Measurements from ENCODE around the gene DECR2.
A peak's percentile ranks its signal among the peaks of the same experiment; 100 is the strongest.
"Not testable (repeated sequence)": the region's sequence is repeated elsewhere in the genome, so short reads cannot be mapped to it uniquely, and the experiment has no call there.

Gene DECR2

DNA sequence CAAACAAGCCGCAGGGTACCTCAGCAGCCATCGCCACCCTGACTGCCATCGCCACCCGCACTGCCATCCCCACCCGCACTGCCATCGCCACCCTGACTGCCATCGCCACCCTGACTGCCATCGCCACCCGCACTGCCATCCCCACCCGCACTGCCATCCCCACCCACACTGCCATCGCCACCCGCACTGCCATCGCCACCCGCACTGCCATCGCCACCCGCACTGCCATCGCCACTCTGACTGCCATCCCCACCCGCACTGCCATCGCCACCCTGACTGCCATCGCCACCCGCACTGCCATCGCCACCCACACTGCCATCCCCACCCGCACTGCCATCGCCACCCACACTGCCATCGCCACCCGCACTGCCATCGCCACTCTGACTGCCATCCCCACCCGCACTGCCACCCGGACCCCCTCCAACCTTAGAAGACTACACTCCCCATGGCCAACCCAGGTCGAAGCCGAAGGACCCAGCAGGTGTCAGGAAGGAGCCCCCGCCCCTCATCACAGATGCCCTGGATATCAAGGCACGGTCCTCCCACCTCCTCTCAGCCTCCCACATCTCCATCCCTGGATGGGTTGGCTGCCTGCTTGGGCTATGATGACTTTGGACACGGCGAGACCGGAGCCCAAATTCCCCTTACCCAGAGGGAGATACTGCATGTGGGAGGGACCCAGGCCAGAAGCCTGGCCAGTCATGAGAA is 23.4 kb upstream of the DECR2 start:
- not testable (repeated sequence) for DNase-seq

DNA sequence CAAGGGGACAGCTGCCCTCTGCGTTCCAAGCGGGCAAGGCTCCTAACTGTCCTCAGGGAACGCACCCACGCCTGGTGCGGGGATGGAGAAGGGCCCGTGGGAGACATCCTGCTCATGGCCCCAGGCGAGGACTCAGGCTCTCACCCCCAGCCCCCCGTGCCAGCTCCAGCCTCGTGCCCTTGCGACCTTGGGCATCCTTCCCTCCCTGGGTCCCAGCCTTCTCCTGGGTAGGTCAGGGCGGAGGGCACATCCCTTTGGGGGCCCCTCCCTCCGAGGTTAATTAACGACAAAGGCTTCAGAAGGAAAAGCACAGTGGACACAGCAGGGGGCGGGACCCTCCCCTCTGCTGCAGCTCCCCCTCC is 22.9 kb upstream of the DECR2 start:
- DNase-seq, result no peak

DNA sequence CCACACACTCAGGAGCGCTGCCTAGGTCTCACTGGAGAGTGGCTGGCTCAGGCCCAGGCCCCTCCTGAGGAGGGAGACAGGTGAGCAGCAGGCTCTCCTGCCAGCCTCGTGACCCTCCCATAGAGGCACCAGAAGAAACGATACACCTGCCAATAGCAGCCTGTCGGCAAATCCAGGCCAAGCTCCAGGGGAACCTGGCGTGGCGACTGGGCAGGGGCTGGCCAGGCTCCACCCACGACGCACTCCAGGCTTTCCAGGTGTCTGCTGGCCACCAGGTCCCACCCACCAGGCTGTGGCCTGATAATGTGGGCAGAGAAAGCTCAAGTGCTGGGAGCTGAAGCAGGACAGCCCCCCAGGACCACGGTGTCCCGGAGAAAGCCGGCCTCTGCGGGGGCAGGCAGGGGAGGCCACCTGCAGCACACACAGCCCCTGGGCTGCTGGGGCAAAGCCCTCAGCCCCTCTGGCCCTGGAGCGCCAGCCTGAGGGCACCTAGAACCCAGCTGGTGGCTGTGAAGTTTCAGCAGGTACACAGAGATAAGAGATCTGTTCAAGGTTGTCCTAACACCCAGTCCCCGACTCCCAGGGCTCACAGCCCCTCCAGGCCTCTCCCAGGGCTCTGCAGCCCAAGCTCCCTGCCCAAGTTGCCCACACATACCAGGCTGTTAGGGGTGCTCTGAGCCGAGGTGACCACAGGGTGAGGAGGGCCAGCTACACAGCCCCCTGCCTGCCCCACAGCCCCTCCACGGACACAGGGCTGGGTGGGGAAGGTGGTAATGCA is 22.3 kb upstream of the DECR2 start:
- DNase-seq, result peak; percentile 34

DNA sequence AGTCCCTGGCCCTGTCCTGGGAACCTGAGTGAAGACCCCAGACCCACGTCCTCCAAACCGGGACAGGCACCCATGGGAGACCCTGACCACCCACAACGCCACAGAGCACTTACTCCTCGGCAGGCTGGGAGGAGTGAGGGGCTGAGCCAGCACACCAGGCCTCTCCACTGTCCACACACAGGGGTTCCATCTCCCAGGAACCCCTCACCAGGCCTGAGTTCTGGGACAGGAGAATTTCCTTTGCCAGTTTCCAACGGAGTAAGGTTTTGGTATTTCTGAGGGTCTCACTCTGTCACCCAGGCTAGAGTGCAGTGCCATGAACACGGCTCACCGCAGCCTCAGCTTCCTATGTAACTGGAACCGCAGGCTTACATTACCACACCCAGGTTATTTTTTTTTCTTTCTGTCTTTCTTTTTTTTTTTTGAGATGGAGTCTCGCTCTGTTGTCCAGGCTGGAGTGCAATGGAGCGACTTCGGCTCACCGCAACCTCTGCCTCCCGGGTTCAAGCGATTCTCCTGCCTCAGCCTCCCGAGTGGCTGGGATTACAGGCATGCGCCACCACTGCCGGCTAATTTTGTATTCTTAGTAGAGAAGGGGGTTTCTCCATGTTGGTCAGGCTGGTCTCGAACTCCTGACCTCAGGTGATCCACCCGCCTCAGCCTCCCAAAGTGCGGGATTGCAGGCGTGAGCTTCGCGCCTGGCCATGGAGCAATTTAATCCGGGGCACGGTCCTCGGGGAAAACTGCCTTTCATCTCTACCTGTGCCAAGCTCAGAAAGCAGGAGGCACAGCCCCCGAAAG is 21.5 kb upstream of the DECR2 start:
- DNase-seq, result no peak

DNA sequence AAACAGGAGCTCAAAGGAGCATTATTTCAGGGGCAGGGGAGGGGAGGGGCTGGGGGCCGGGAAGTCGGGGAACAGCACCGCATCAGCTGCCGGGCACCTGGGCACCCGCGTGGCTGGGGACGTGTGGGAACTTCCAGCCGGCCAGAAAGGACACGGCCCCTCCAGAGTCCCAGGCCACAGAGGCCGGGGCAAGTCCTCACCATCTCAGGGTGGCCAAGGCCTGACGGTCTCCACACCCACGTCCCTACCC is 21.0 kb upstream of the DECR2 start:
- no peak for DNase-seq

DNA sequence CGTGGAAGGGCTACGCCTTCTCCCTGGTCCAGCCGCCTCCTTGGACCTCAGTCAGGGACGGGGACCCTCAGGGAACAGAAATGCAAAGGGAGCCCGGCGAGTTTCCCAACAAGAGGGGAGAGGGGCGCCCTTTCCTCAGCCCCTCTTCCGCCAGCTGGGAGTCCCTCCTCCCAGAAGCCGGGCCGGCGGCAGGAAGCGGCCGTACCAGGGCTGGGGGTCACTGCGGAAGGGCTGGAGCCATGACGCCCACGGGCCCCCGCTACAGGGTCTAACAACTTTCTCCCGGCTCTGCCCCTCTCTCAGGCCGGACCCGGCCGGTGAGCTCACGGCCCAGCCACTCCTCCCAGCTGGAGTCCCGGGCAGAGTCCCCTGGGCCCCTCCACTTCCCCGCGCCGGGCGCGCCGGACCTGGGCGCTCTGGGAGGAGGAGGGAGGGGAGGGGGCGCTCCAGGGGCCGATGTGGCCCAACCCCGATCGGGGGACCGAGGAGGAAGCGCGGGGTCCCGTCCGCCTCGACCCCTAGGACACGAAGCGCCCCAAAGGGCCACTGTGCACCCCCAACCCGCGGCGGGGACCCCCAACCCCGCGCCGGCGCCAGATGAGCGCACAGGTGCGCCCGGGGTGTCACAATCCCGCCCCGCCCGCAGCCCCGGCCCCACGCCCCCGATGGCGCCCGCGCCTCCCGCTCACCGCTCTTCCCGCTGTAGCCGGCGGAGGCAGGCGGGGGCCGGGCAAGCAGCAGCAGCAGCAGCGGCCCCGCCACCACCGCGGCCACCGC is 20.5 kb upstream of the DECR2 start:
- DNase-seq, result peak; percentile 68

DNA sequence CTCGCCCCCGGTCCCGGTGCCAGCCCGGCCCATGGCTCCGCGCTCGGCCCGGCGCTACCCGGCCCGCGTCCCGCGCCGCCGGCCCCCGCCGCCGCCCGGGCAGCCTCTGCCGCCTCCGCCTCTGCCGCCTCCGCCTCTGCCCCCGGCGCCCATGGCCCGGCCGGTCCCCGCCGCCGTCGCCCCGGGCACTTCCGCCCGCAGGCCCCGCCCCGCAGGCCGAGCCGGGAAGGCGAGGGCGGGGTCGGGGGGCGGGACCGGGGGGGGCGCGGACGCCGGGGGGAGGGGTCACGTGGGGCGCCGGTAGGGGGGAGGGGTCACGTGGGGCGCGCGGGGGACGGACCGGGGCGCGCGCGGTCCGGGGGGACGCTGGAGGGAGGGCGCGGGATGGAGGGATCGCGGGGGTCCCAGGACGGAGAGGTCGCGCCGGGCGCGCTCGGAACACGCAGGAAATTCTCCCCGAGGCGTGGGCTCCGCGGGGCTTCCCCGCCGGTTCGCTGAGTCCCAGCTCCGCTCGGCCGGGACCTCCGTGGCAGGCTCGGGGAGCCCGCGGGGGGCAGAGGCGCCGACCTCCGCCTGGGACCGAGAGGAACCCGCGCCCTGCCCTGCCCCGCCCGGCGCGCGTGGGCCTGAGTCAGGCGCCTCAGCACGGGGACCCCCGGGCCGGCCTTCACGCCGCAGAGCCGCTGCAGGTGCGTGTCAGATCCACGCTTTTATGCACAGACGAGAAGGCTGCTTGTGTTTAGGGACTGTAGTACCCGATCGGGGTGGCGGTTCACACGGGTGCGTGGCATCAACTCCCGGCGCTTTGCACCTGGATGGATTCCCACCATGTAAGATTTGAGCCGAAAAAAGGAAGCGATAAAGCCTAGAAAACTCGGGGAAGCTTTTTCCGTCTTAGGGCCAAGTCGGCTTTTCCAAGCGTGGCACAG is 19.6 kb upstream of the DECR2 start, which contains the start of gene PGAP6:
Gene PGAP6, minus strand, starts transcription at position 190 of the 929 bp plus-strand sequence. Its CDS starts 157 bp downstream, at position 33.
- DNase-seq, result peak; percentile 69

DNA sequence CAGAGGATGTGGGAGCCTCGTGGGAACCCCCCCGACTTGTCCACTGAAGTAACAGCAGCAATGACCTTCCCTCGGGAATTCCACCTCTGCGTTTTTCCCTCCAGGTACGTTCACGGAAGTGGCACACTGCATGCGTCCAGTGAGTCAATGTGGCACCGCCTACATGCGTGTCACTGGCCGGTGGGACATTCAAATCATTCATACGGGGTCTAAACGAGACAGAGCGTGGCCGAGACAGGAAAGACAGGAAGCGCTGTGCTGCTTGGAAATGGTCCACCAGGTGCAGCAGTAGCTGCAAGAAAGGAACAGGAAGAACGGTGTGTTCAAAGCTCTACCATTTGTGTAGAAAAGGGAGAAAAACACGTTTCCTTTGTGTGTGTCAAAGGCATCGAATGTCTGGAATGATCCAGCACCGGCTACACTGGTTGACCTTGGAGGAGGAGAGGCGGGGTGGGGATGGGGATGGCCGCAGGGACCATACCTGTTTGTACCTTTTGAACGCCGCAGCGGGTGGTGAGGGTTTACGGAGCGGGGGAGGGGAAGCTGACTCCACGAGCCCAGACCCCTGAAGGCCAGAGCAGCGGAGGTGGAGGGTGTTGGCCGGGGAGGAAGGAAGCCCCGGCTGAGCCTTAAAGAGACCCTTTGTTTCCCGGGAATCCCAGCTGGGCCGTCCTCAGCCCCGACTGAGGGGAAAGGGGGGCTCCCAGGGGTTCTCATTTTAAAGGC is 18.2 kb upstream of the DECR2 start:
- DNase-seq, result peak; percentile 61

DNA sequence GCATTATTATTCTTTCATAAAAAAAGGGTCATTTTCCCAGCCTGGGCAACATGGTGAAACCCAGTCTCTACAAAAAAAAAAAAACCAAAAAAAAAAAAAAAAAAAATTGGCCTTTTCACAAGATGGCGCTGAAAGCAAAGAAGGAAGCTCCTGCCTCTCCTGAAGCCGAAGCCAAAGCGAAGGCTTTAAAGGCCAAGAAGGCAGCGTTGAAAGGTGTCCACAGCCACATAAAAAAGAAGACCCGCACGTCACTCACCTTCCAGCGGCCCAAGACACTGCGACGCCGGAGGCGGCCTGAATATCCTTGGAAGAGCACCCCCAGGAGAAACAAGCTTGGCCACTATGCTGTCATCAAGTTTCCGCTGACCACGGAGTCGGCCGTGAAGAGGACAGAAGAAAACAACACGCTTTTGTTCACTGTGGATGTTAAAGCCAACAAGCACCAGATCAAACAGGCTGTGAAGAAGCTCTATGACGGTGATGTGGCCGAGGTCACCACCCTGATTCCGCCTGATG is 15.0 kb upstream of the DECR2 start:
- no peak for DNase-seq

DNA sequence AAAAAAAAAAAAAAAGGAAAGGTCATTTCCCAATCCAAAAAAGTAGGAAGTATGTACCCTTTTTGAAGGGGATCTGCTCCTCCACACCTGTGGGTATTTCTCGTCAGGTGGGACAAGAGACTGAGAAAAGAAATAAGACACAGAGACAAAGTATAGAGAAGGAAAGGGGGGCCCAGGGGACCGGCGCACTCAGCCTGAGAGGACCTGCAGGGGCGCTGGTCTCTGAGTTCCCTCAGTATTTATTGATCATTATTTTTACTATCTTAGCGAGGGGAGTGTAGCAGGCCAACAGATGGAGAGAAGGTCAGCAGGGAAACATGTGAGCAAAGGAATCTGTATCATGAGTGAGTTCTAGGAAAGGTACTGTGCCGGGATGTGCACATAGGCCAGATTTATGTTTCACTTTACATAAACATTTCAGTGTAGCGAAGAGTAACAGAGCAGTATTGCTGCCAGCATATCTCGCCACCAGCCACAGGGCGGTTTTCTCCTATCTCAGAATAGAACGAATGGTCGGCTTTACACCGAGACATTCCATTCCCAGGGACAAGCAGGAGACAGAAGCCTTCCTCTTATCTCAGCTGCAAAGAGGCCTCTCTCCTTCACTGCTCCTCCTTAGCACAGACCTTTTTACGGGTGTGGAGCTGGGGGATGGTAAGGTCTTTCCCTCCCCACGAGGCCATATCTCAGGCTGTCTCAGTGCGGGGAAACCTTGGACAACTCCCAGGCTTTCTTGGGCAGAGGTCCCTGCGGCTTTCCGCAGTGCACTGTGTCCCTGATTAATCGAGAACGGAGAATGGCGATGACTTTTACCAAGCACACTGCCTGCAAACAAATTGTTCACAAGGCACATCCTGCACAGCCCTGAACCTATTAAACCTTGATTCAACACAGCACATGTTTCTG is 13.7 kb upstream of the DECR2 start:
- peak; percentile 38 for DNase-seq

DNA sequence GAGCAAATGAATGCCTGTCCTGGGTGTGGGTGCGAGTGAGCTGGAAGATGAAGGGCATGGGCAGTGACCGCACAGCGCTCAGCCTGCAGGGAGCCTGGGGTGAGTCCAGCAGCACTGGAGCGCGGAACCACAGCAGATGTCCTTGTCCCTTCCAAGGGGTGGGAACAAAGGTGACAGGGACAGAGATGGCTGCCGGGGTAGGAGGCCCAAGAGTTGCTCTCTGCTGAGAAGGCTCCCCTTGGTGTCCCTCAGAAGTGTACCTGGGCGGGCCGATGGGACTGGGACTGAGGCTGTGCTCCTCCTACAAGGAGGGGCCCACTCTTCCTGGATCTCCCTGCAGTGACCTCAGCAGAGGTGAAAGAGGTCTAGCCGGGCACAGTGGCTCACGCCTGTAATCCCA is 12.3 kb upstream of the DECR2 start:
- DNase-seq, result no peak

DNA sequence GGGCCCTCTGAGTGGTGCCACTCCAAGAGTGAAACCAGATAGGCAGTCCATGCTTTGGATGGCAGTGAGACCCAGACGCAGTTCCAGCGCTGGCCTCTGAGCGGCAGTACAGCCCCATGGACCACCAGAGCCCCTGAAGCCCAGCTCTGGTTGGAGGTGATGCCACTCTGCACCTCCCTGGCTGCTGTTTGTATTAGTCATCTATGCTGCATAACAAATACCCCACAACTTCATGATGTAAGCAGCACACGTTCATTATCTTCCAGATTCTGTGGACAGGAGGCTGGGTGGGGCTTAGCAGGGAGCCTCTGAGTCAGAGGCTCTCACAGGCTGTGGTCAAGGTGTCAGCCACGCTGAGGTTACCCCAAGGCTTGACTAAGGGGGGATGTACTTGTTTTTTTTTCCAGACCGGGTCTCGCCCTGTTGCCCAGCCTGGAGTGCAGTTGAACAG is 9.8 kb upstream of the DECR2 start:
- no peak for DNase-seq

DNA sequence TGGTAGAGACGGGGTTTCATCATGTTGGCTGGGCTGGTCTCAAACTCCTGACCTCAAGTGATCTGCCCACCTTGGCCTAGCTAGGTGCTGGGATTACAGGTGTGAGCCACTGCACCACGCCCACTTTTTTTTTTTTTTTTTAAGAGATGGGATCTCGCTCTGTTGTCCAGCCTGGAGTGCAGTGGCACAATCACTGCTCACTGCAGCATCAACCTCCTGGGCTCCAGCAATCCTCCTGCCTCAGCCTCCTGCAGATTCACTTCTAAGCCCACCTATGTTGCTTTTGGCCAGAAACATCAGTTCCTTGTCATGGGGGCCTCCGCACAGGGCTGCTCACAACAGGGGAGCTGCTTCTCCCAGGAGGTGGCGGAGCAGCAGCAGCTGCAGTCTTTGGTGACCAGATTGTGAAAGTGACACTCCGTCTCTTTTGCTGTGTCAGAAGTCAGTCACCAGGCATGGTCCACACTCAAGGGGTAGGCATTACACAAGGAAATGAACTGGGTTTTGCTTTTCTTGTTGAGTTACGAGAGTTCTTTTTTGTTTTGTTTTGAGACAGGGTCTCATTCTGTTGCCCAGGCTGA is 9.1 kb upstream of the DECR2 start:
- DNase-seq, result no peak

DNA sequence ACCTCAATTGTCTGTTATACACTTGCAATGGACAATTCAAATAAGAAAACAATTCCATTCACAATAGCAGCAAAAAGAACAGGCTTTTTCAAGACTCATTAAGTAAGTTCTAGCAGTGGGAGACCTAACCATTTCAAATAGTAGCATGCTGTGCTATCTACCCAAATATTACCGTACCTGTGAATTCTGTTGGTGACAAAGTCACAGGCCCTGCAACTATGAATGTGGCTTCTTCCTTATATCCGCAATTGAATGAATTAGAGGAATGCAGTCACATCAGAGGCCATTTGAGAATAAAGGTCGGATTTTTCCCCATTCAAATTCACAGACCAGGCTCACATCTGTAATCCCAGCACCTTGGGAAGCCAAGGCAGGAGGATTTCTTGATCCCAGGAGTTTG is 5.5 kb upstream of the DECR2 start:
- no peak for DNase-seq

DNA sequence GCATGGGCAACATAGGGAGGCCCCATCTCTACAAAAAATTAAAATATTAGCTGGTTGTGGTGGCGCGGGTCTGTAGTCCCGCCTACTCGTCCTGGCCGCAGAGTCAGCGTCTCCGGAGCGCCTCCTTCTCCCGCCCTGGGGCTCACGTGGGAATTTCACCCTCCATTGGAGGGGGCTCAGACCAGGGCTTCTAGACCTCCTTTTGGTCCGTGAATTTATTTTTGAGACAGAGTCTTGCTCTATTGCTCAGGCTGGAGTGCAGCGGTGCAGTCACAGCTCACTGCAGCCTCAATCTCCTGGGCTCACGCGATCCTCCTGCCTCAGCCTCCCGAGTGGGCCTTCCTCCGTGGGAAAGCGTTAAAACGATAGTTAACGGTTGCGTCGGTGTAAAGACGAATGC is 5.1 kb upstream of the DECR2 start:
- DNase-seq, result peak; percentile 65

DNA sequence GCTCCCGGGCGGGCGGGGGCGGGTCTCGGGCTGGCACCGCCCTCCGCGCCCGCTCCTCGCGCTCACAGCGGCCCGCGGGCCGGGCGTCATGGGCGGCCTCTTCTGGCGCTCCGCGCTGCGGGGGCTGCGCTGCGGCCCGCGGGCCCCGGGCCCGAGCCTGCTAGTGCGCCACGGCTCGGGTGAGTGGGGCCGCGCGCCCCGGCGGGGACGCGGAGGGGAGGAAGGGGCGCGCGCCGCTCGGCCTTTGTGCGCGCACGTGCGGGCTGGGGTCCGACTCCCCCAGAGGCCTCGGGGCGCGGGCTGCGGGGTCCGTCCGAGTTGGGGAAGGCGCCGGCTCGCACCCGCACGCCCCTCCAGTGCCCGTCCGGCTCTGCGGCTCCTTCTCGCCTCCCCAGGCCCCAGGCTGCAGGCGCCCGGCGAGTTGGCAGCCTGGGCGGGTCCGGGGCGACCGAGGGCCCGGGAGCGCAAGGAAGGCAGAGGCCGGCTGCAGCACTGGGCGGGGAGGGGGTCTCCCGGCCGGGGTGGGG is 4.5 kb upstream of the DECR2 start, which contains the start of gene NME4:
Gene NME4, plus strand, starts transcription at position 65 of the 527 bp plus-strand sequence. Its CDS starts 24 bp downstream, at position 89.
- DNase-seq, result peak; percentile 80

DNA sequence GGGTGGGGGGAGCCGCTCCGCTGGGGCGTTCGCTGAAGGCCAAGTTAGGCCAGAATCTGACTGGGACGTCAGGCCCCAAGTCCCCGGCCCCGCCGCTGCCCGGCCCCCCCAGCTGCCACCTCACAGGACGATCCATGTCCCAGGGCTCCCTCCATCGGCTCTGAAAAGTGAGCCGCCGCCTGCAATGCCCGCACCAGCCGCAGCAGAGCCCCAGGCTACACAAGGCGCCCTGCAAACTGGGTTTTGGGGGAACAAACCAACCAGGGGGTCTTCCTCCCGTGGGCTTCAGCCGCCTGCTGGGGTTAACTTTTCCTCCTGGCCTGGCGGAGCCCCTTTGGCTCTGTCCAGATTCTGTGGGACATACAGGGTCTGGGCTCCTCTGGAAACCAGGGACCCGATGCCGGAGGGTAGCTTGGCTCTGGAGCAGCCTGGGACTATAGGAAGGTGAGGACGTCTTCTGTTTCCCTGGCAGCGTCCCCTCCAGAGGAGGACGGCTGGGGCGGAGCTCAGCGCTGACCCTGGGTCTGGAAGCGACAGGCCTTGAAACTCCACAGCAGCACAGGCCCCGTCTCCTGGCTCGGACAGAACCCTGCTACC is 3.9 kb upstream of the DECR2 start:
- DNase-seq, result peak; percentile 73
